D721Med (cell line): Measurements from ENCODE around the gene SIDT2.

ENCODE experiments used
- DNase-seq: peaks from one replicate; pipeline ENCODE4 v3.0.0; 2011; ENCODE audit warnings: low spot score; ENCODE audit not compliant: insufficient read length
- FAIRE-seq: peaks from 2 replicates; lab custom pipeline; 2011; peaks lifted over from hg19 to GRCh38; lab: Jason Lieb, UNC
- TF ChIP-seq, protein P1 (sequence below): IDR thresholded peaks from 2 replicates; pipeline ENCODE4 v1.5.1; 2012; ENCODE audit warnings: mild to moderate bottlenecking, control low read depth; ENCODE audit not compliant: insufficient read depth; ENCODE audit errors: missing control alignments

The SIDT2 gene

DNA sequence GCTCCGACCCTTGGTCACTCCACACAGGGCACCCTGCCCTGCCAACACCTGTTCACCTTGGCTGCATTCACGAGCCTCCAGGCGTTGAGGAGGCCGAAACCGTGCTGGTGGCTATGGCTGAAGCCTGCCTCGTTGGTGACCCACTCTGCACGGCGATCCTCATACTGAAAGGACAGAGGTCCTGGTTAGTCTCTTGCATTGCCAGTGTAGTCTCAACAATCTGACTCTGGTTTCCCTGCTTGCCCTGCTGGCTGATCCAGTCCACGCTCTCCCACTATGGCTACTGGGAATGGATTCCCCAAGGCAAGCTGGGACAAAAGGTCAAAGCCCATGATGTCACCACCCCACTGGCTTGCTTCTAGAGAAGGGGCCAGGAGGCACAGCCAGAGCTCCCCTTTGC is 40.5 kb downstream of the SIDT2 start:
- DNase-seq (no peak), FAIRE-seq (no peak)
- TF ChIP-seq, protein P1, sequence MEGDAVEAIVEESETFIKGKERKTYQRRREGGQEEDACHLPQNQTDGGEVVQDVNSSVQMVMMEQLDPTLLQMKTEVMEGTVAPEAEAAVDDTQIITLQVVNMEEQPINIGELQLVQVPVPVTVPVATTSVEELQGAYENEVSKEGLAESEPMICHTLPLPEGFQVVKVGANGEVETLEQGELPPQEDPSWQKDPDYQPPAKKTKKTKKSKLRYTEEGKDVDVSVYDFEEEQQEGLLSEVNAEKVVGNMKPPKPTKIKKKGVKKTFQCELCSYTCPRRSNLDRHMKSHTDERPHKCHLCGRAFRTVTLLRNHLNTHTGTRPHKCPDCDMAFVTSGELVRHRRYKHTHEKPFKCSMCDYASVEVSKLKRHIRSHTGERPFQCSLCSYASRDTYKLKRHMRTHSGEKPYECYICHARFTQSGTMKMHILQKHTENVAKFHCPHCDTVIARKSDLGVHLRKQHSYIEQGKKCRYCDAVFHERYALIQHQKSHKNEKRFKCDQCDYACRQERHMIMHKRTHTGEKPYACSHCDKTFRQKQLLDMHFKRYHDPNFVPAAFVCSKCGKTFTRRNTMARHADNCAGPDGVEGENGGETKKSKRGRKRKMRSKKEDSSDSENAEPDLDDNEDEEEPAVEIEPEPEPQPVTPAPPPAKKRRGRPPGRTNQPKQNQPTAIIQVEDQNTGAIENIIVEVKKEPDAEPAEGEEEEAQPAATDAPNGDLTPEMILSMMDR: no peak

DNA sequence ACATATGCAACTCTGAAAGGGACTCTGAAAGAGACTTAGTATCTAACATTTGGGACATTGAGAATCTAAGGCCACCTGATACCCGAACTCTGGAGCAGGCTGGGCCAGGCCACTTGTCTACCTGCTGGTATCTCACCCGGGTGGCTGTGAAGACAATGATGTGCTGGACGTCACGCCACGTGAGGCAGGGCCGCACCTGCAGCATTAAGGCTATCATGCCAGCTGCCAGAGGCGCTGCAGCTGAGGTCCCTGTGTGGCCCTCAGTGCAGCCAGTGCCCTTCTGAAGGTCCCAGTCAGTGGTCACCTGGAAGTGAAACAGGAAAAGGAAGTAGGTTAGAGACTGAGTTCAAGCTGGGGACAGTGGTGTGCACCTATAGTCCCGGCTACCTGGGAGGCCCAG is 40.9 kb downstream of the SIDT2 start:
- TF ChIP-seq, protein P1: no peak
- FAIRE-seq: no peak
- DNase-seq: no peak

DNA sequence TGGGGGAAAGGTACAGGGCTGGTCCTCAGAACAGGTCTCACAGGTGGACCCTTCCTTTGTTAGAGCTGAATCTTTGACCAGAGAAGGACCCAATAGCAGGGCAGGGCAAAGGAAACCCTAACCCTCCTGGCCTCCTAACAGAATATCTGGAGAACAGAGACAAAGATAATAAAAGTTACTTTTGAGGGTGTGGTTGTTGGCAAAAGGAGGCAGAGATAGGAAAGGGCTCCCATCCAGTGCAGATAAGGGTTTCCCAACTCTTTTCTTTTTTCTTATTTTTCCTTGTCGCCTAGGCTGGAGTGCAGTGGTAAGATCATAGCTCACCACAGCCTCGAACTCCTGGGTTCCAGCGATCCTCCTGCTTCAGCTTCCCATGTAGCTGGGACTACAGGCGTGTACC is 41.5 kb downstream of the SIDT2 start:
- no peak for FAIRE-seq
- TF ChIP-seq, protein P1: no peak
- no peak for DNase-seq

DNA sequence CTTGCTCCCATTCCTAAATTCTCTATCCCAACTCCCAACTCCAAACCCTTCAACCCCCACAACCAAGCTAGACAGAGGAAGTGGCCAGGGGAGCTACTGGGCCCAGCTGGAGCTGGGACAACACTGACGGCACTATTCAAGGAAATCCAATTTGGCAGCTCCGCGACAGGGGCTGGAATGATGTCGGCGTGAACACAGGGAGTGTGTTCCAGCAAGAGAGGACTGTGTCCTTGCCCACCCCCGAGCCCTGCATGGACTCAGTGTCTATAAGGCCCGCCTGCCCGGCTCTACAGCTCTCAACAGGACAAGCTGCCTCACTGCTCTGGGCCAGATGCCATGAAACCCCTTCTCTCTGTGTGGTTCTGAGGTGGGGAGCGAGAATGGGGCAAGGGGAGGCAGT is 42.0 kb downstream of the SIDT2 start:
- no peak for FAIRE-seq
- no peak for DNase-seq
- TF ChIP-seq, protein P1: no peak

DNA sequence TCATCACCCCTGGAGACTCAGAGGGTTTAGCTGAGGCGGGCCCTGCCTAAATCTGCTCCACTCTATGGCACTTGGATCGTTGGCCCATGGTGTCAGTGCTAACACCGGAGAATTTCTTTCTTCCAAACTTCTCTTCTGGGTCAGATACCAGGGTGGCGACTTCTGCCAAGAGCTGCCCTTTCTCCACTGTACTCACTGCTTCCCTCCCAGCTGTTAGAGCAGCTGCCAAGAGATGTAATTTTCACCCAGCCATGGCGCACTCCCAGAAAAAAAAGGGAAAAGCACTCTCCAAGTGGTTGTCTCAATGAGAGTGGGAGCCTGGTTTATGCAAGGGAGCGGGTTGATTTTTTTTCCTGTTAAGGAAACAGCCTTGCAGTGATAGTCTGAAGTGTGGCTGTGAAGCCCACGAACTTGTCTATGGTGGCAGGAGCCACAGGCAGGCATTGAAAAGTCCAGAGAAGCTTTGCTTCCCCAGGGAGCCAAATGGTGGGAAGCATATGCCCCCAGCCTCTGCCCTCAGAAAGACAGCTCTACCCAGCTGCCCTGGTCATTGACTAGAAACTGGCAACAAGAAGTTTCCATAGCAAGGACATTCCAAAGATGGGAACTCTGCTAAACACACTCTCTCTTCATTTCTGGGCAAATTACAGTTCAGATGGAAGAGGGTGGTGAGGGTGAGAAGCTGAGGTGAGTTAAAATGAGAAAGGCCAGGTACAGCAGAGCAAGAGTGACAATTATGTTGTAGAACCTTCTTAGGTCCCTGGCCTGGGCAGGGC is 42.6 kb downstream of the SIDT2 start:
- FAIRE-seq: no peak
- DNase-seq: no peak

DNA sequence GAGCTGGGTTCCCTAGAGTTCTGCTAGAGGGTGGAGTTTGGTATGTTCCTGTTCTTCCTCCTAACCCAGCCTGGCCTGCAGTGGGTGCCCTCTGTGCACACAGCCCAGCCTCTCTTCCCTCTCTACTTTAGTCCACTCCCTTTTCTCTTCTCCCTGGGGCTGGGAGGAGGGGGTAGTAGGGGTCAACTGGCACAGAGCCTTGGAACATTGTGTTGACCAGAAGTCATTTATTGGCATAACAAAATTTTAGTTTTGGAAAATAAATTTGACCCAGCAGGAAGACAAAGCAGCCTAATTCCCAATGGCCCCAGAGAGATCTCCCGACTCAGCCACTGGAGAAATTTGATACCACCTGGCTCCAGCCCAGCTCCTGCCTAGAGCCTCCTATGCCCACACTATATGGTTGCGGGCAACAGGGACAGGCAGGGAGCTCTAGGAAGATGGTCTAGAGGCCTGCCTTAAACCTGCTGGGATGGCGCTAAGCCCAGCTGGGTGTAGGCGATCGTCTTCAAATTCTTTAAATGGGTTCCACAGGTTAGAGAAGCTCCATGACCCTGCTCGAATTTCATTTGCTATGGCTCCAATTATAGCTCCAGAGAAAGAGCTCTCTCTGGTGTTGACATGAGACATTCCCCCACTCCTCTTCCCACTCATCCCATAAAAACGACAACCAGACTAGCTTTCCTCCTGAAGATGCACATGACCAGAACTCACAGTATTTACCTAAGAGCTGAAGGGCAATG is 43.4 kb downstream of the SIDT2 start:
- TF ChIP-seq, protein P1: no peak
- DNase-seq (no peak), FAIRE-seq (no peak)

More for the DNA sequence above, 42.6 kb downstream of the SIDT2 start:
- TF ChIP-seq, protein P1: no peak
